HCT116 (cell line): ENCODE measurements around the gene ANKFN1. TPM values are rescaled to one million over a fixed set of nuclear protein-coding genes. Genes with fewer than 3 reads are reported as not detected.

Source experiments
- ATAC-seq: fragments of 200-7000 bp; cut with Tn5 transposase; 2 replicates; pipeline ENCODE4 v1.9.1; 2020; ENCODE audit warnings: mild to moderate bottlenecking, moderate library complexity
- BruUV-seq: library from RNA; stranded (reverse); fragments of 400-500 nt; replicated peaks from 2 replicates; lab custom pipeline; 2021; lab: Mats Ljungman, UMichigan
- CTCF ChIA-PET: fragments of 300-600 bp; sonication (Branson Sonifier 250); formaldehyde crosslinking; loops from one replicate; lab custom pipeline; 2021; ENCODE audit warnings: antibody characterized with exemption; lab: Charles Lee
- POLR2A ChIA-PET: fragments of 300-600, 350-600 bp; sonication (Branson Sonifier 250); formaldehyde crosslinking; loops from one replicate; lab custom pipeline; 2021; ENCODE audit warnings: antibody characterized with exemption; lab: Charles Lee
- RAD21 ChIA-PET, 2 experiments: fragments of 300-600 bp; sonication (Branson Sonifier 250); formaldehyde crosslinking; loops; one replicate each; lab custom pipeline; 2023; ENCODE audit warnings: low total read pairs in 2 of 2; ENCODE audit not compliant: uncharacterized antibody in 2 of 2, unreplicated experiment in 2 of 2, low non-redundant PET in 1 of 2; lab: Charles Lee
- DNase-seq: peaks from one replicate; pipeline ENCODE4 v3.0.0-alpha.2; 2010; ENCODE audit warnings: low read depth, low spot score
- H2AFZ ChIP-seq: fragments of 200-600 bp; shearing (Covaris generic), sonication (generic); 2 replicates; pipeline ENCODE4 v1.6.1; 2017; ENCODE audit warnings: low read depth, mixed run types, mixed read lengths, antibody characterized with exemption, low read length; ENCODE audit not compliant: poor library complexity, severe bottlenecking
- H3K27ac ChIP-seq: 2 replicates; pipeline ENCODE4 v1.5.1; 2012; ENCODE audit warnings: low read depth, low read length
- H3K27me3 ChIP-seq: fragments of 200-600 bp; sonication (generic); 2 replicates; pipeline ENCODE4 v1.6.1; 2016; ENCODE audit warnings: mixed run types, low read length, mixed read lengths; ENCODE audit not compliant: insufficient read depth
- H3K36me3 ChIP-seq, 2 experiments: fragments of 200-500 bp in 1 of 2; fragments of 200-600 bp in 1 of 2; sonication (Bioruptor generic) in 1 of 2; sonication (generic) in 1 of 2; 2 replicates each; pipeline versions ENCODE4 v1.5.1 to v1.6.1; 2014 to 2016; ENCODE audit warnings: low read length in 2 of 2, inconsistent platforms in 1 of 2, mixed read lengths in 1 of 2, mixed run types in 1 of 2; ENCODE audit not compliant: insufficient read depth in 2 of 2, control insufficient read depth in 1 of 2
- H3K4me1 ChIP-seq, 2 experiments: fragments of 200-600 bp in 1 of 2; sonication (generic) in 1 of 2; 2 replicates each; pipeline versions ENCODE4 v1.5.1 to v1.6.1; 2012 to 2017; ENCODE audit warnings: low read length in 2 of 2, inconsistent platforms in 1 of 2, mild to moderate bottlenecking in 1 of 2, mixed read lengths in 1 of 2, mixed run types in 1 of 2, moderate library complexity in 1 of 2; ENCODE audit not compliant: insufficient read depth in 2 of 2, control insufficient read depth in 1 of 2
- H3K4me2 ChIP-seq: fragments of 200-600 bp; sonication (generic); 2 replicates; pipeline ENCODE4 v1.6.1; 2017; ENCODE audit warnings: mixed run types, low read length, mixed read lengths
- H3K4me3 ChIP-seq, 2 experiments: fragments of 200-600 bp in 1 of 2; sonication (generic) in 1 of 2; replicated peaks in 1 of 2; 2 replicates each; pipeline ENCODE4 v1.5.1; 2011 to 2016; ENCODE audit warnings: low read length in 2 of 2, control low read depth in 1 of 2, low read depth in 1 of 2, mild to moderate bottlenecking in 1 of 2, mixed read lengths in 1 of 2, mixed run types in 1 of 2
- H3K79me2 ChIP-seq: fragments of 200-600 bp; sonication (generic); 2 replicates; pipeline ENCODE4 v1.6.1; 2017; ENCODE audit warnings: mild to moderate bottlenecking, mixed run types, low read length, moderate library complexity, mixed read lengths; ENCODE audit not compliant: insufficient read depth
- H3K9ac ChIP-seq: fragments of 200-600 bp; sonication (generic); 2 replicates; pipeline ENCODE4 v1.6.1; 2016; ENCODE audit warnings: low read length, mixed read lengths
- H3K9me2 ChIP-seq: fragments of 200-600 bp; sonication (generic), shearing (Covaris generic); 2 replicates; pipeline ENCODE4 v1.6.1; 2017; ENCODE audit warnings: mixed run types, mild to moderate bottlenecking, moderate library complexity; ENCODE audit not compliant: insufficient read depth
- H3K9me3 ChIP-seq, 2 experiments: fragments of 200-500 bp in 1 of 2; fragments of 200-600 bp in 1 of 2; sonication (Bioruptor generic) in 1 of 2; sonication (generic) in 1 of 2; 2 replicates each; pipeline ENCODE4 v1.6.1; 2014 to 2017; ENCODE audit warnings: low read length in 2 of 2, mixed read lengths in 2 of 2, inconsistent platforms in 1 of 2, low read depth in 1 of 2, mild to moderate bottlenecking in 1 of 2, mixed run types in 1 of 2, moderate library complexity in 1 of 2; ENCODE audit not compliant: control insufficient read depth in 1 of 2, insufficient read depth in 1 of 2
- H4K20me1 ChIP-seq: fragments of 200-600 bp; sonication (generic), shearing (Covaris generic); 2 replicates; pipeline ENCODE4 v1.6.1; 2017; ENCODE audit warnings: mixed run types, mild to moderate bottlenecking, moderate library complexity; ENCODE audit not compliant: insufficient read depth
- CBX3 ChIP-seq: IDR thresholded peaks from 2 replicates; pipeline ENCODE4 v1.6.1; 2012; ENCODE audit warnings: low read depth
- CEBPB ChIP-seq: IDR thresholded peaks from 2 replicates; pipeline ENCODE4 v1.6.1; 2012; ENCODE audit warnings: low read depth
- CTCF ChIP-seq, 3 experiments: fragments of 200-600 bp in 1 of 3; sonication (generic) in 1 of 3; IDR thresholded peaks in 2 of 3; conservative IDR thresholded peaks in 1 of 3; 2 replicates each; pipeline ENCODE4 v1.5.1; 2012 to 2017; ENCODE audit warnings: low read depth in 2 of 3, low read length in 2 of 3, antibody characterized with exemption in 1 of 3, borderline replicate concordance in 1 of 3, control low read depth in 1 of 3, mild to moderate bottlenecking in 1 of 3, mixed read lengths in 1 of 3, mixed run types in 1 of 3, moderate library complexity in 1 of 3; ENCODE audit not compliant: insufficient read depth in 1 of 3
- EGR1 ChIP-seq: IDR thresholded peaks from 2 replicates; pipeline ENCODE4 v1.6.1; 2012; ENCODE audit warnings: low read depth
- ELF1 ChIP-seq: IDR thresholded peaks from 2 replicates; pipeline ENCODE4 v1.6.1; 2012; ENCODE audit warnings: low read depth, borderline replicate concordance
- EZH2 ChIP-seq: fragments of 200-600 bp; sonication (generic); IDR thresholded peaks from 2 replicates; pipeline ENCODE4 v1.6.1; 2017; ENCODE audit warnings: antibody characterized with exemption, mixed run types
- EZH2phosphoT487 ChIP-seq: fragments of 200-600 bp; IDR thresholded peaks from 2 replicates; pipeline ENCODE4 v1.6.1; 2018; ENCODE audit warnings: antibody characterized with exemption, borderline replicate concordance
- FOSL1 ChIP-seq: IDR thresholded peaks from 2 replicates; pipeline ENCODE4 v1.6.1; 2012; ENCODE audit warnings: low read depth
- POLR2A ChIP-seq: IDR thresholded peaks from 2 replicates; pipeline ENCODE4 v1.7.0; 2011; ENCODE audit warnings: borderline replicate concordance; ENCODE audit not compliant: insufficient read depth, insufficient read length; ENCODE audit errors: extremely low read depth
- POLR2AphosphoS5 ChIP-seq: IDR thresholded peaks from 2 replicates; pipeline ENCODE4 v1.6.1; 2011; ENCODE audit warnings: mild to moderate bottlenecking, low read depth, low read length, moderate library complexity
- RAD21 ChIP-seq: IDR thresholded peaks from 2 replicates; pipeline ENCODE4 v1.6.1; 2012; ENCODE audit warnings: low read depth, mild to moderate bottlenecking
- REST ChIP-seq: IDR thresholded peaks from 2 replicates; pipeline ENCODE4 v1.6.1; 2012; ENCODE audit warnings: low read depth
- SIN3A ChIP-seq: IDR thresholded peaks from 2 replicates; pipeline ENCODE4 v1.6.1; 2012; ENCODE audit warnings: low read depth
- SP1 ChIP-seq: IDR thresholded peaks from 2 replicates; pipeline ENCODE4 v1.6.1; 2012; ENCODE audit warnings: low read depth
- SRF ChIP-seq: IDR thresholded peaks from 2 replicates; pipeline ENCODE4 v1.6.1; 2012; ENCODE audit warnings: low read depth
- TCF7L2 ChIP-seq: IDR thresholded peaks from 2 replicates; pipeline ENCODE4 v1.7.0; 2011; ENCODE audit warnings: borderline replicate concordance, inconsistent platforms; ENCODE audit not compliant: insufficient read depth, insufficient read length; ENCODE audit errors: extremely low read depth
- YY1 ChIP-seq: IDR thresholded peaks from 2 replicates; pipeline ENCODE4 v1.6.1; 2011; ENCODE audit warnings: low read length, low read depth, moderate library complexity, mild to moderate bottlenecking; ENCODE audit not compliant: insufficient replicate concordance; ENCODE audit errors: extremely low read depth
- ZBTB33 ChIP-seq: IDR thresholded peaks from 2 replicates; pipeline ENCODE4 v1.6.1; 2011; ENCODE audit warnings: mild to moderate bottlenecking, low read length, moderate library complexity; ENCODE audit not compliant: insufficient replicate concordance; ENCODE audit errors: extremely low read depth
- ZFX ChIP-seq: fragments of 450-650 bp; IDR thresholded peaks from 2 replicates; pipeline ENCODE4 v1.6.1; 2017
- ZNF274 ChIP-seq: fragments of 200-500 bp; sonication (Bioruptor generic); IDR thresholded peaks from 2 replicates; pipeline ENCODE4 v1.6.1; 2014; ENCODE audit warnings: mild to moderate bottlenecking, low read depth, low read length, inconsistent platforms
- intact Hi-C: fragments of 100-400 bp; cut with micrococcal nuclease; formaldehyde crosslinking; loops from 2 replicates; pipeline ENCODE4 v1.10.0; 2022
- total RNA-seq: library from RNA; stranded (reverse); gene quantifications from one replicate; pipeline ENCODE4 v1.2.1, GENCODE V29; 2021; ENCODE audit not compliant: unreplicated experiment

Gene ANKFN1
- total RNA-seq, 1 experiment from 2014 or later: 1.1 TPM

GRCh38 chr17:56167491-56167890 is 14.2 kb downstream of the ANKFN1 start:
- ChIA-PET CTCF (no interaction called here), RAD21 (no interaction called here), POLR2A (no interaction called here)
- Histone ChIP-seq H3K9me3 (no peaks in the 10 kb centered on the region), H3K79me2 (no peaks in the 10 kb centered on the region), H3K4me2 (no peak overlapping the region), H3K9ac (no peak overlapping the region), H3K36me3 (no peaks in the 10 kb centered on the region), H3K9me2 (no peaks in the 10 kb centered on the region), H3K27ac (no peak overlapping the region), H4K20me1 (no peaks in the 10 kb centered on the region), H3K4me1 (no peaks in the 10 kb centered on the region), H2AFZ (no peak overlapping the region), H3K27me3 (peaks cover 44% of the 10 kb centered on the region; the same call in 1 of the 2 replicates), H3K4me3 (no peak overlapping the region)
- no peak for ATAC-seq
- BruUV-seq: no TSS peak
- TF ChIP-seq EZH2 (no peak), EGR1 (no peak), SP1 (no peak), CEBPB (no peak), ZFX (no peak), REST (no peak), POLR2AphosphoS5 (no peak), ZBTB33 (no peak), SIN3A (no peak), TCF7L2 (no peak), SRF (no peak), YY1 (no peak), POLR2A (no peak), EZH2phosphoT487 (no peak), FOSL1 (no peak), CTCF (IDR thresholded peaks at IDR 0.05 in 2 of 3, conservative IDR thresholded peaks at IDR 0.05 in 1 of 3; ENCODE audit: borderline replicate concordance in 1 of 3, insufficient read depth in 1 of 3, low read depth in 2 of 3, low read length in 2 of 3) (no peak), ZNF274 (no peak), CBX3 (no peak), RAD21 (no peak), ELF1 (no peak)
- intact Hi-C loops: no loop called here
- DNase-seq: no peak
